Colonic mucosa (tissue), 4 donors: Measurements from ENCODE around the gene IL1A. TPM values are rescaled to one million over a fixed set of nuclear protein-coding genes. Genes with fewer than 3 reads are reported as not detected.

Experiments
- DNase-seq: peaks from one replicate; pipeline ENCODE4 v3.0.0-alpha.2; 2020
- H3K27ac ChIP-seq: fragments of 200-600 bp; one replicate; pipeline ENCODE4 v1.8.0; 2021
- H3K27me3 ChIP-seq: fragments of 200-600 bp; one replicate; pipeline ENCODE4 v1.8.0; 2021
- H3K36me3 ChIP-seq: fragments of 200-600 bp; one replicate; pipeline ENCODE4 v1.8.0; 2021
- H3K4me1 ChIP-seq: fragments of 200-600 bp; one replicate; pipeline ENCODE4 v1.8.0; 2021; ENCODE audit warnings: mild to moderate bottlenecking
- H3K4me3 ChIP-seq: fragments of 200-600 bp; one replicate; pipeline ENCODE4 v1.8.0; 2021
- H3K9ac ChIP-seq, 2 donors: one replicate each; pipeline ENCODE4 v1.7.0; 2013; ENCODE audit warnings: control low read depth in 2 of 2, low read depth in 2 of 2, low read length in 2 of 2
- H3K9me3 ChIP-seq: fragments of 200-600 bp; one replicate; pipeline ENCODE4 v1.8.0; 2021
- intact Hi-C: fragments of 100-400 bp; cut with DNase I; formaldehyde crosslinking; loops from one replicate; pipeline ENCODE4 v1.14.1; 2022
- total RNA-seq, 2 donors: library from RNA; stranded (reverse); fragmentation: NEBNext Ultra II Directional in 1 of 2; extraction: Animal tissue kit (Norgen Biotek cat#: 25700) in 1 of 2; gene quantifications; one replicate each; pipeline ENCODE4 v1.2.1, GENCODE V29; 2021
- TF ChIP-seq, protein P1 (sequence below): fragments of 200-600 bp; IDR thresholded peaks from one replicate; pipeline ENCODE4 v1.8.0; 2022; ENCODE audit warnings: antibody characterized with exemption, mild to moderate bottlenecking
- donor health status: healthy.
- donor health status: DM: no; HTN: no; CAD: no.
- donor health status: DM: no; HTN: no; CAD: no.

The IL1A gene
- total RNA-seq, 2 donors from 2014 or later = 0.45 TPM; not detected in 1

DNA sequence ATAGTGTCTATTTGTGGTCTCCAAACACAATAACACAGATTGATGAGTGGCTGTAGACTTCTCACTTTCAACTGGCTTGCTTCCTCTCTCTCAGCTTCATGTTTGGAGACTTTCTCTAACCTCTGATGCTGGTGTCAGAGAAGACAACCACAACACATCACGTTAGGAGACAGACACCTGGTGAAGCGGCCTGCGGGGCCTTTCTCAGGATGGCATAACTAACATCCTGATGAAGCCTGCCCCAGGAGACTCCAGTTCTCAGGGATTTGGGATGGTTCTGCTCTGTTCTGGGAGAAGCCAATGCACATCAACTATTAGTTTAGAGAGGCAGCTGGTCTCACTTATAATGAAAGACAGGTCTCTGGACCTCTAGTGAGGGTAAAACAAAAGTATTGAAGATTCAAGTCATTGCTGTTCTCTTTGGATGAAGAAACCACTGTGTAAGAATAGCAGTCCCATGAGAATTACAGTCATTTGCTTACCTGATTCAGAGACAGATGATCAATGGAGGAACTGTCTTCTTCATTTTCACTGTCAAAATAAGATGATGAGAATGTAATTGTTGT, 2.0 kb downstream of the IL1A start:
- Histone ChIP-seq H3K36me3 (no peaks in the 10 kb centered on the region), H3K27ac (no peak overlapping the region), H3K4me1 (no peaks in the 10 kb centered on the region), H3K27me3 (no peaks in the 10 kb centered on the region), H3K9me3 (no peaks in the 10 kb centered on the region), H3K4me3 (no peak overlapping the region), H3K9ac (no peak overlapping the region)
- TF ChIP-seq, protein P1, sequence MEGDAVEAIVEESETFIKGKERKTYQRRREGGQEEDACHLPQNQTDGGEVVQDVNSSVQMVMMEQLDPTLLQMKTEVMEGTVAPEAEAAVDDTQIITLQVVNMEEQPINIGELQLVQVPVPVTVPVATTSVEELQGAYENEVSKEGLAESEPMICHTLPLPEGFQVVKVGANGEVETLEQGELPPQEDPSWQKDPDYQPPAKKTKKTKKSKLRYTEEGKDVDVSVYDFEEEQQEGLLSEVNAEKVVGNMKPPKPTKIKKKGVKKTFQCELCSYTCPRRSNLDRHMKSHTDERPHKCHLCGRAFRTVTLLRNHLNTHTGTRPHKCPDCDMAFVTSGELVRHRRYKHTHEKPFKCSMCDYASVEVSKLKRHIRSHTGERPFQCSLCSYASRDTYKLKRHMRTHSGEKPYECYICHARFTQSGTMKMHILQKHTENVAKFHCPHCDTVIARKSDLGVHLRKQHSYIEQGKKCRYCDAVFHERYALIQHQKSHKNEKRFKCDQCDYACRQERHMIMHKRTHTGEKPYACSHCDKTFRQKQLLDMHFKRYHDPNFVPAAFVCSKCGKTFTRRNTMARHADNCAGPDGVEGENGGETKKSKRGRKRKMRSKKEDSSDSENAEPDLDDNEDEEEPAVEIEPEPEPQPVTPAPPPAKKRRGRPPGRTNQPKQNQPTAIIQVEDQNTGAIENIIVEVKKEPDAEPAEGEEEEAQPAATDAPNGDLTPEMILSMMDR = no peak
- DNase-seq = no peak
- intact Hi-C loops = no loop called here

DNA sequence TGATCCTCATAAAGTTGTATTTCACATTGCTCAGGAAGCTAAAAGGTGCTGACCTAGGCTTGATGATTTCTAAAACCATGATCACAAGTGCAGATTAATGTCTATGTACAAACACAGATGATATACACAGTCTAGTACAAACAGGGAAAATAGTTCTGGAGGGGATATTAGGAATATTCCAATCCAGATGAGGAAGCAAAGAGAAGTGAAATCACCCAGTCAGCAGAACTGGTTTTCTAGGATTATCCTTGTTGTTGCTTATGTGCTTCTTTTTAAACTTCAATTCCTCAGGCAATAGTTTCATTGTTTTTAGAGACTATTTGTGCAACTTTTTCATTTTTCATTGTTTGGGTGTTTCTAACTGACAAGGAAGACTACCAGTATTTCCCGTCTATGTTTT, 4.7 kb downstream of the IL1A start:
- no peak for DNase-seq
- TF ChIP-seq, protein P1 = no peak
- Histone ChIP-seq H3K9me3 (no peaks in the 10 kb centered on the region), H3K9ac (no peak overlapping the region), H3K4me1 (no peaks in the 10 kb centered on the region), H3K36me3 (no peaks in the 10 kb centered on the region), H3K27ac (no peak overlapping the region), H3K4me3 (no peak overlapping the region), H3K27me3 (no peaks in the 10 kb centered on the region)
- intact Hi-C loops = no loop called here

DNA sequence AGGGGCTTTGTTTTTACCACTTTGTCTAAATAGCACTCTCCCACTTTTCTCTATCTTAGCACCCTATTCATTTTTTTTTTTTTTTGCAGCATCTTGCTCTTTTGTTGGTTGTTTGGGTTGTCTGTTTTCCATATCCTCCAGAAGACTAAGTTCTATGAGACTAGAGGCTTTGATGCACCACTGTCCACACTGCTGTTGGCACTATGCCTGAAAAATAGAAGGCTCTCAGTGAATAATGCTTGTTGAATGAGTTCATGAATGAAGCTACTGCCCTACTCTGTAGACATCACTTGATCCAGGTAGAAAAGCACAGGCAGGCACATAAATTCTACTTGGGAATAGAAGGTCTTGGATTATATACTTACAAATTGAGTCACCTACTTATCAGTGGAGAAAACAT, 7.3 kb downstream of the IL1A start:
- no peak overlapping the region for H3K27ac ChIP-seq
- H3K36me3 ChIP-seq = no peaks in the 10 kb centered on the region
- no peak for DNase-seq
- no peak overlapping the region for H3K9ac ChIP-seq
- no peaks in the 10 kb centered on the region for H3K27me3 ChIP-seq
- TF ChIP-seq, protein P1 = no peak
- no peak overlapping the region for H3K4me3 ChIP-seq
- no peaks in the 10 kb centered on the region for H3K9me3 ChIP-seq
- intact Hi-C loops = no loop called here
- H3K4me1 ChIP-seq = no peaks in the 10 kb centered on the region

DNA sequence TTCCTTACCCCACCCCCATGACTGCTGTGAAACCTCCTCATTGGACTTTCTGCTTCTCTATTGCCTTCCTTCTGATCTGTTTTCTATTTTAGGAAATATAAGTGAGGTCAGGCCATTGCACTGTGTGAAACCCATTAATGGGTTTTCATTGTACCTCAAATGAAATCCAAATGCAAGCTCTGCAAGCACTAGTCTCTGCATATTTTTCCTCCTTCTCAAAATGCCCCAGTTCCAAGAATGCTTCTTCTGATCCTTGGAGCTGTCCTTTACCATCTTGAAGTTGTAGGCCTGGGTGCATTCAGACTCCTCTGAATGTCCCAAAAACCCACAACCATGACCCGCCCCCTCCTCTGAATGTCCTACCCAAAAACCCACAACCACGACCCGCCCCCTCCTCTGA, 8.2 kb downstream of the IL1A start:
- no peak for DNase-seq
- no peaks in the 10 kb centered on the region for H3K36me3 ChIP-seq
- H3K4me3 ChIP-seq = no peak overlapping the region
- no peak overlapping the region for H3K27ac ChIP-seq
- no peak overlapping the region for H3K9ac ChIP-seq
- TF ChIP-seq, protein P1 = no peak
- H3K9me3 ChIP-seq = no peaks in the 10 kb centered on the region
- no peaks in the 10 kb centered on the region for H3K27me3 ChIP-seq
- intact Hi-C loops = no loop called here
- H3K4me1 ChIP-seq = no peaks in the 10 kb centered on the region

DNA sequence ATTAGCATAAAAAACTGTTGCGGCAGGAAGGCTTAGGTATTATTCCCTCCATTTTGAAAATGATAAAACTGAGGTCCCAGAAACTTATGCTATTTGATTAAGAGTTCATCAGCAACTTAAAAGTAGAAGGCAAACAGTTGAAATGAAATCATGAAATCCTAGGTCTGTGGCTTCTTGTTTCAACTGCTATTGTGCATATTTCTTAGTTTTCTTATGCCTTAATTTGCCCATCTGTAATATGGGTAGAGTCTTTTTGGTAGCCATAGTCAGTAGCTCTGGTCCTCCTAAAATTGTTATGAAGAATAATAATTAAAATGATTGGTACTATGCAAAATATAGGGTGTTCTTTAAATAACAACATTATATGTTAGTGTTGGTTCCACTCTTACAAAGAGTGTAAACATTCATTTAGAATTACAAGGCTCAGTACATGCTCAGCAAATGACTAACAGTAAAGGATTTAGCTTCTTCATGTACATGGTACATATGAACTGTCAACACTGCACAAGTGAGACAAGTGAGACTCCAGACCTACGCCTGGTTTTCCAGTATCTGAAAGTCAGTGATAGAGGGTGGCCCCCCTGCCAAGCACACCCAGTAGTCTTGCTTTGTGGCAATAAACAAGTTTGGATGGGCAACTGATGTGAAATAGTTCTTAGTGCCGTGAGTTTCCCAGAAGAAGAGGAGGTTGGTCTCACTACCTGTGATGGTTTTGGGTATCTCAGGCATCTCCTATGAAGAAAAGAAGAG, 9.6 kb downstream of the IL1A start:
- H3K4me1 ChIP-seq = no peaks in the 10 kb centered on the region
- no peaks in the 10 kb centered on the region for H3K27me3 ChIP-seq
- H3K9ac ChIP-seq = no peak overlapping the region
- no peak for DNase-seq
- H3K27ac ChIP-seq = no peak overlapping the region
- TF ChIP-seq, protein P1 = no peak
- H3K36me3 ChIP-seq = no peaks in the 10 kb centered on the region
- no peaks in the 10 kb centered on the region for H3K9me3 ChIP-seq
- intact Hi-C loops = no loop called here
- H3K4me3 ChIP-seq = no peak overlapping the region
